Upper lobe of right lung (tissue), 1 donor: ENCODE results near the gene KRT35. TPM values are rescaled to one million over a fixed set of nuclear protein-coding genes. Genes with fewer than 3 reads are reported as not detected.
A peak's percentile ranks its signal among the peaks of the same experiment; 100 is the strongest.

ENCODE experiments used
- ATAC-seq: fragments of 200-7000 bp; cut with Tn5 transposase; one replicate; pipeline ENCODE4 v1.9.1; 2020; ENCODE audit warnings: mild to moderate bottlenecking, moderate library complexity
- DNase-seq: peaks from one replicate; pipeline ENCODE4 v3.0.0-alpha.2; 2020
- H3K27ac ChIP-seq: fragments of 200-600 bp; one replicate; pipeline ENCODE4 v1.8.0; 2022
- H3K27me3 ChIP-seq: fragments of 200-600 bp; one replicate; pipeline ENCODE4 v1.8.0; 2022; ENCODE audit warnings: mild to moderate bottlenecking
- H3K36me3 ChIP-seq: fragments of 200-600 bp; one replicate; pipeline ENCODE4 v1.8.0; 2022
- H3K4me1 ChIP-seq: fragments of 200-600 bp; one replicate; pipeline ENCODE4 v1.8.0; 2022
- H3K4me3 ChIP-seq: fragments of 200-600 bp; one replicate; pipeline ENCODE4 v1.8.0; 2022; ENCODE audit warnings: mild to moderate bottlenecking
- H3K9me3 ChIP-seq: fragments of 200-600 bp; one replicate; pipeline ENCODE4 v1.8.0; 2022
- CTCF ChIP-seq: fragments of 200-600 bp; IDR thresholded peaks from one replicate; pipeline ENCODE4 v1.8.0; 2022; ENCODE audit warnings: antibody characterized with exemption
- intact Hi-C: fragments of 100-400 bp; cut with DNase I; formaldehyde crosslinking; loops from one replicate; pipeline ENCODE4 v1.11.0; 2022
- total RNA-seq: library from RNA; stranded (reverse); fragmentation: NEBNext Ultra II Directional; extraction: Animal tissue kit (Norgen Biotek cat#: 25700); gene quantifications from one replicate; pipeline ENCODE4 v1.2.1, GENCODE V29; 2021
- donor health status: DM: no; HTN: yes; CAD: no; lungs with severe emphysema.

The KRT35 gene
- total RNA-seq, 1 donor from 2014 or later, result not detected

GRCh38 chr17:41456204-41456603 is 24.7 kb downstream of the KRT35 start:
- TF ChIP-seq CTCF, result no peak
- no peaks in the 10 kb centered on the region for H3K9me3 ChIP-seq
- no peaks in the 10 kb centered on the region for H3K4me1 ChIP-seq
- no peaks in the 10 kb centered on the region for H3K36me3 ChIP-seq
- no peak overlapping the region for H3K4me3 ChIP-seq
- intact Hi-C loops, result no loop called here
- DNase-seq (no peak), ATAC-seq (no peak)
- no peak overlapping the region for H3K27ac ChIP-seq
- H3K27me3 ChIP-seq, result no peaks in the 10 kb centered on the region

- Histone ChIP-seq H3K4me1 (no peaks in the 10 kb centered on the region), H3K4me3 (no peak overlapping the region), H3K27ac (no peak overlapping the region), H3K9me3 (no peaks in the 10 kb centered on the region), H3K27me3 (no peaks in the 10 kb centered on the region), H3K36me3 (no peaks in the 10 kb centered on the region)
- DNase-seq (no peak), ATAC-seq (no peak)
- no peak for TF ChIP-seq CTCF
- intact Hi-C loops, result no loop called here
These were observed 25.7 kb downstream of the KRT35 start for GRCh38 chr17:41455236-41455635.

- Histone ChIP-seq H3K9me3 (no peaks in the 10 kb centered on the region), H3K27ac (no peak overlapping the region), H3K27me3 (no peaks in the 10 kb centered on the region), H3K36me3 (no peaks in the 10 kb centered on the region), H3K4me1 (no peaks in the 10 kb centered on the region), H3K4me3 (no peak overlapping the region)
- TF ChIP-seq CTCF, result no peak
- intact Hi-C loops, result no loop called here
- DNase-seq (no peak), ATAC-seq (no peak)
These were observed 27.9 kb downstream of the KRT35 start for GRCh38 chr17:41453066-41453465.

GRCh38 chr17:41452281-41452680 is 28.7 kb downstream of the KRT35 start:
- DNase-seq (no peak), ATAC-seq (no peak)
- TF ChIP-seq CTCF, result no peak
- intact Hi-C loops, result no loop called here
- Histone ChIP-seq H3K27ac (no peak overlapping the region), H3K4me3 (no peak overlapping the region), H3K4me1 (no peaks in the 10 kb centered on the region), H3K27me3 (no peaks in the 10 kb centered on the region), H3K9me3 (no peaks in the 10 kb centered on the region), H3K36me3 (no peaks in the 10 kb centered on the region)

- ATAC-seq (no peak), DNase-seq (no peak)
- H3K36me3 ChIP-seq, result no peaks in the 10 kb centered on the region
- no peaks in the 10 kb centered on the region for H3K9me3 ChIP-seq
- intact Hi-C loops, result no loop called here
- H3K27me3 ChIP-seq, result no peaks in the 10 kb centered on the region
- no peak overlapping the region for H3K4me3 ChIP-seq
- H3K27ac ChIP-seq, result no peak overlapping the region
- TF ChIP-seq CTCF, result no peak
- no peaks in the 10 kb centered on the region for H3K4me1 ChIP-seq
These were observed 29.7 kb downstream of the KRT35 start for GRCh38 chr17:41451154-41451728.

GRCh38 chr17:41449008-41449407 is 31.9 kb downstream of the KRT35 start:
- no peaks in the 10 kb centered on the region for H3K4me1 ChIP-seq
- H3K36me3 ChIP-seq, result no peaks in the 10 kb centered on the region
- H3K27ac ChIP-seq, result no peak overlapping the region
- no peak for TF ChIP-seq CTCF
- no peak for DNase-seq
- H3K27me3 ChIP-seq, result no peaks in the 10 kb centered on the region
- ATAC-seq, result peak; percentile 10
- no peaks in the 10 kb centered on the region for H3K9me3 ChIP-seq
- H3K4me3 ChIP-seq, result no peak overlapping the region
- intact Hi-C loops, result no loop called here
